Spinal cord (tissue), 10 donors: Measurements from ENCODE around the gene SVEP1. TPM values are rescaled to one million over a fixed set of nuclear protein-coding genes. Genes with fewer than 3 reads are reported as not detected.

Experiments used
- DNase-seq, 6 donors: peaks; one replicate each; pipeline versions ENCODE4 v3.0.0 to v3.0.0-alpha.2; 2013 to 2015; ENCODE audit warnings: low spot score in 6 of 6, low read depth in 4 of 6
- H3K27ac ChIP-seq: one replicate; pipeline ENCODE4 v1.5.1; 2013; ENCODE audit warnings: low read depth, low read length, control low read depth
- H3K27me3 ChIP-seq: one replicate; pipeline ENCODE4 v1.6.1; 2013; ENCODE audit warnings: low read length; ENCODE audit not compliant: control insufficient read depth, insufficient read depth
- H3K36me3 ChIP-seq: one replicate; pipeline ENCODE4 v1.6.1; 2013; ENCODE audit warnings: low read length; ENCODE audit not compliant: control insufficient read depth, insufficient read depth
- H3K4me1 ChIP-seq: one replicate; pipeline ENCODE4 v1.6.1; 2013; ENCODE audit warnings: low read length; ENCODE audit not compliant: control insufficient read depth, insufficient read depth
- H3K4me3 ChIP-seq: one replicate; pipeline ENCODE4 v1.5.1; 2013; ENCODE audit warnings: low read depth, low read length, control low read depth
- H3K9me3 ChIP-seq: one replicate; pipeline ENCODE4 v1.6.1; 2013; ENCODE audit warnings: low read length; ENCODE audit not compliant: control insufficient read depth, insufficient read depth
- WGBS: methylation state at CpG from one replicate; pipeline ENCODE4 v1.1.5; 2013; ENCODE audit warnings: missing lambda C conversion rate; ENCODE audit not compliant: insufficient coverage; 5-methylcytosine and 5-hydroxymethylcytosine counted together
- polyA plus RNA-seq, 2 donors: library from polyadenylated mRNA; unstranded; fragments of 120-200 nt; gene quantifications; one replicate each; pipeline ENCODE4 v1.2.1, GENCODE V29; 2013; ENCODE audit not compliant: insufficient read length in 2 of 2
- total RNA-seq, 2 donors: library from RNA; depleted of rRNA in 1 of 2; stranded (reverse); fragments of 120-200 nt in 1 of 2; fragments of >200 nt in 1 of 2; gene quantifications; one replicate each; pipeline versions ENCODE4 v1.2.3 to v1.2.4, GENCODE V29; 2013 to 2014
- donor health status: healthy.

The SVEP1 gene
- total and polyA plus RNA-seq, 4 donors, result 3.0 to 10.9 (median 5.3) TPM

- DNase-seq, result no peak
- H3K9me3 ChIP-seq, result no peaks in the 10 kb centered on the region
- H3K27ac ChIP-seq, result no peak overlapping the region
- H3K27me3 ChIP-seq, result peaks cover 11% of the 10 kb centered on the region
- H3K36me3 ChIP-seq, result no peaks in the 10 kb centered on the region
- no peak overlapping the region for H3K4me3 ChIP-seq
- WGBS, result 44% methylated on average over 1 of the region's 3 CpGs
- peaks cover 13% of the 10 kb centered on the region for H3K4me1 ChIP-seq
These were observed 2.6 kb upstream of the SVEP1 start for GRCh38 chr9:110582156-110582555.

GRCh38 chr9:110580850-110581249 lies 1.3 kb upstream of the SVEP1 start:
- Histone ChIP-seq H3K27ac (no peak overlapping the region), H3K4me1 (peaks cover 13% of the 10 kb centered on the region), H3K9me3 (no peaks in the 10 kb centered on the region), H3K27me3 (peaks cover 11% of the 10 kb centered on the region), H3K36me3 (no peaks in the 10 kb centered on the region), H3K4me3 (no peak overlapping the region)
- WGBS, result 74% methylated on average over 3 of the region's 6 CpGs
- DNase-seq, result no peak

- WGBS, result 0% methylated on average over 13 of the region's 13 CpGs
- H3K27ac ChIP-seq, result peak overlapping the region; percentile 61
- no peaks in the 10 kb centered on the region for H3K36me3 ChIP-seq
- H3K9me3 ChIP-seq, result no peaks in the 10 kb centered on the region
- peak overlapping the region; percentile 62 for H3K4me3 ChIP-seq
- H3K4me1 ChIP-seq, result peaks cover 13% of the 10 kb centered on the region
- peaks cover 11% of the 10 kb centered on the region for H3K27me3 ChIP-seq
- peak in 2 of 6 donors; percentile 29 to 33 for DNase-seq
These were observed 300 bp upstream of the SVEP1 start for GRCh38 chr9:110579862-110580219.

GRCh38 chr9:110578575-110579033 lies 937 bp downstream of the SVEP1 start:
- under 1% methylated on average over 13 of the region's 22 CpGs for WGBS

GRCh38 chr9:110575945-110576344 lies 3.6 kb downstream of the SVEP1 start:
- Histone ChIP-seq H3K27ac (no peak overlapping the region), H3K36me3 (no peaks in the 10 kb centered on the region), H3K4me1 (peaks cover 13% of the 10 kb centered on the region), H3K9me3 (no peaks in the 10 kb centered on the region), H3K27me3 (peaks cover 11% of the 10 kb centered on the region), H3K4me3 (no peak overlapping the region)
- DNase-seq, result no peak

More at GRCh38 chr9:110578575-110579033, 937 bp downstream of the SVEP1 start:
- Histone ChIP-seq H3K4me1 (peaks cover 13% of the 10 kb centered on the region), H3K9me3 (no peaks in the 10 kb centered on the region), H3K27ac (peak overlapping the region; percentile 61), H3K36me3 (no peaks in the 10 kb centered on the region), H3K27me3 (peaks cover 11% of the 10 kb centered on the region), H3K4me3 (peak overlapping the region; percentile 62)
- peak in 1 of 6 donors; percentile 47 for DNase-seq

- DNase-seq, result peak in 1 of 6 donors; percentile 5
- H3K4me3 ChIP-seq, result no peak overlapping the region
- WGBS, result 81% methylated on average over 5 of the region's 5 CpGs
- peaks cover 13% of the 10 kb centered on the region for H3K4me1 ChIP-seq
- no peaks in the 10 kb centered on the region for H3K9me3 ChIP-seq
- peaks cover 9% of the 10 kb centered on the region for H3K27me3 ChIP-seq
- H3K36me3 ChIP-seq, result no peaks in the 10 kb centered on the region
- no peak overlapping the region for H3K27ac ChIP-seq
These were observed 4.4 kb downstream of the SVEP1 start for GRCh38 chr9:110575169-110575568.

GRCh38 chr9:110573305-110573704 lies 6.2 kb downstream of the SVEP1 start:
- no peaks in the 10 kb centered on the region for H3K27me3 ChIP-seq
- WGBS, result no CpG with 5 or more reads among the region's 6 CpGs
- H3K36me3 ChIP-seq, result no peaks in the 10 kb centered on the region
- H3K9me3 ChIP-seq, result no peaks in the 10 kb centered on the region
- H3K27ac ChIP-seq, result no peak overlapping the region
- no peaks in the 10 kb centered on the region for H3K4me1 ChIP-seq
- DNase-seq, result no peak
- H3K4me3 ChIP-seq, result no peak overlapping the region

GRCh38 chr9:110571801-110572483 lies 7.6 kb downstream of the SVEP1 start:
- H3K36me3 ChIP-seq, result no peaks in the 10 kb centered on the region
- no peak overlapping the region for H3K4me3 ChIP-seq
- no peaks in the 10 kb centered on the region for H3K9me3 ChIP-seq
- no peaks in the 10 kb centered on the region for H3K27me3 ChIP-seq
- H3K4me1 ChIP-seq, result no peaks in the 10 kb centered on the region
- no peak overlapping the region for H3K27ac ChIP-seq
- DNase-seq, result no peak
- WGBS, result no CpG with 5 or more reads among the region's 2 CpGs

- H3K9me3 ChIP-seq, result no peaks in the 10 kb centered on the region
- WGBS, result no CpG with 5 or more reads among the region's 1 CpG
These were observed 13.4 kb downstream of the SVEP1 start for GRCh38 chr9:110566156-110566555.

GRCh38 chr9:110561826-110562225 lies 17.7 kb downstream of the SVEP1 start:
- H3K27ac ChIP-seq, result no peak overlapping the region
- DNase-seq, result no peak
- WGBS, result no CpG with 5 or more reads among the region's 2 CpGs
- no peak overlapping the region for H3K4me3 ChIP-seq
- no peaks in the 10 kb centered on the region for H3K27me3 ChIP-seq
- no peaks in the 10 kb centered on the region for H3K9me3 ChIP-seq
- H3K36me3 ChIP-seq, result no peaks in the 10 kb centered on the region
- no peaks in the 10 kb centered on the region for H3K4me1 ChIP-seq

More at GRCh38 chr9:110566156-110566555, 13.4 kb downstream of the SVEP1 start:
- H3K27me3 ChIP-seq, result no peaks in the 10 kb centered on the region
- no peaks in the 10 kb centered on the region for H3K36me3 ChIP-seq
- no peak overlapping the region for H3K27ac ChIP-seq
- no peaks in the 10 kb centered on the region for H3K4me1 ChIP-seq
- H3K4me3 ChIP-seq, result no peak overlapping the region
- DNase-seq, result no peak
